CD4-positive, alpha-beta T cell treated with Interleukin-2 at 100 ng/mL for 4 hours (primary cell): ENCODE results near the gene RASL10A.

Experiments
- DNase-seq: peaks from one replicate; pipeline ENCODE4 v3.0.0-alpha.2; 2020; ENCODE audit warnings: low spot score

RASL10A gene

GRCh38 chr22:29268511-29269229 lies 46.8 kb downstream of the RASL10A start:
- peak; percentile 30 for DNase-seq

GRCh38 chr22:29267858-29268510 lies 47.5 kb downstream of the RASL10A start, which contains the start of the genes EWSR1 and RHBDD3:
Gene EWSR1 (plus strand): TSS chr22:29268268. CDS start chr22:29268337, 69 bp downstream.
Gene RHBDD3 (minus strand): TSS chr22:29267981. CDS start chr22:29265626, 2,355 bp downstream.
- DNase-seq, result peak; percentile 97

- DNase-seq, result no peak
Observed at GRCh38 chr22:29267462-29267857, 48.0 kb downstream of the RASL10A start.

- DNase-seq, result no peak
Observed at GRCh38 chr22:29266564-29267461, 48.7 kb downstream of the RASL10A start.

GRCh38 chr22:29265929-29266328 lies 49.6 kb downstream of the RASL10A start:
- DNase-seq, result no peak

GRCh38 chr22:29265305-29265704 lies 50.2 kb downstream of the RASL10A start:
- no peak for DNase-seq

- DNase-seq, result no peak
Observed at GRCh38 chr22:29263791-29264276, 51.7 kb downstream of the RASL10A start.
